Fibroblast of gingiva (primary cell): ENCODE data around the gene SF3B6.
"Not testable (repeated sequence)": the region's sequence is repeated elsewhere in the genome, so short reads cannot be mapped to it uniquely, and the experiment has no call there.

Source experiments
- DNase-seq: peaks from one replicate; pipeline ENCODE4 v3.0.0-alpha.2; 2011; ENCODE audit warnings: low read depth

Gene SF3B6

GRCh38 chr2:24075915-24076848 is at the start of gene SF3B6:
SF3B6 (minus strand) TSS chr2:24076326; CDS start chr2:24076229, 97 bp downstream.
- peak; percentile 97 for DNase-seq

- no peak for DNase-seq
These were observed 47.9 kb upstream of the SF3B6 start for GRCh38 chr2:24123922-24124580.

GRCh38 chr2:24123195-24123921 is 47.2 kb upstream of the SF3B6 start, which contains the start of the genes FAM228B and PFN4:
FAM228B (plus strand) TSS chr2:24123469; CDS start chr2:24124362, 893 bp downstream.
PFN4 (minus strand) TSS chr2:24123334; CDS start chr2:24122535, 799 bp downstream.
- peak; percentile 87 for DNase-seq

DNA sequence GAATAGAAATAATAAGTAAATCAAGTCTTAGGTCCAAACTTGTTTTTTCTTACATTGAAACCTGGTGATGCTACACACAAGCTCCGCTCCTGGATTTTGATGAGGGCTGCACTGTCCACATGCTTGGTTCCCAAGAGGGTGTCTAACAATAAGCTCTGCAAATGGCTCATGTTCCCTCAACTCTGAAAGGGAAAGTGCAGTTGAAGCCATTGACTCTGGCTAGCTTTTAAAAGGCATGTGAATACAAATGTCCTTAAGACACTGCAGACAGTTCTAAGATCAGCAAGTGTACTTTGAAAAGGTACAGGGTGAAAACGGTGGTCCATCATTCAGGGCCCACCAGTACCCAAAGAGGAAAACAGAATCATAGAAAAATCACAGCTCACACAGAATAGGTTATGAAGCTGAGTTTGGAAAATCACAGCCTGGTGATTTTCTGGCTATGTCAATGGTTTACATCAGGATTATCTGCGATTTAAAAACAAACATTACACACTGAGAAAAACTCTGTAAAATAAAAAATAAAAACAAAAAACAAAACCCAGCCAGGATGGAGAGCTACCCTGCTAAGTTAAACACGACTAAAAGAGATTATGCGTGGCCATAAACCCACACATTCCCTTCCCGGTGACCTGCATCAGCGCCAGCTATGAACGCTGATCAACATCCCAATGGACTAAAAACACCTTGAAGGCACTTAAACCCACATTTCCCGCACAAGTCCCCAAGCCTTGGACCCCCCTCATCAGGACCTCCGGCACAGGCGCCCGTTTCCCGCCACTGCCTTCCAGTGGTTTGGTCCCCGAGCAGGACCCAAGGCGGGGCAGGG is 46.5 kb upstream of the SF3B6 start:
- no peak for DNase-seq

- no peak for DNase-seq
These were observed 45.3 kb upstream of the SF3B6 start for GRCh38 chr2:24121469-24121868.

DNA sequence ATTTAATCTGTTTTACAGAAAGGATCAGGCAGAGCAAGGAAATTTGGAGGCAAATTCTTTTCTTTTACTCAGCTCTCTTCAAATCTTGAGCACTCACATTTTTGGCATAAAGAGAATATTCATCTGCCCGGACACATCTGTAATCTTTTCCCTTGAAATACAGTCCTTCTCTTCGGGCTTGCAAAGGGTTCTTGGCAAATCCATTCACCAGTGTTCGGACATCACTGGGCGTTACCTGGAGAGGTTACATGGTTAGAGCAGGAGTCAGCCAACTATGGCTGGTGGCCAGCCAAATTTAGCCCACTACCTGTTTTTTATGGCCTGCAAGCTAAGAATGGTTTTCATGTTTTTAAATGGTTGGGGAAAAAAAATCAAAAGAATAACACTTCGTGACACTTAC is 44.9 kb upstream of the SF3B6 start:
- DNase-seq, result no peak

DNA sequence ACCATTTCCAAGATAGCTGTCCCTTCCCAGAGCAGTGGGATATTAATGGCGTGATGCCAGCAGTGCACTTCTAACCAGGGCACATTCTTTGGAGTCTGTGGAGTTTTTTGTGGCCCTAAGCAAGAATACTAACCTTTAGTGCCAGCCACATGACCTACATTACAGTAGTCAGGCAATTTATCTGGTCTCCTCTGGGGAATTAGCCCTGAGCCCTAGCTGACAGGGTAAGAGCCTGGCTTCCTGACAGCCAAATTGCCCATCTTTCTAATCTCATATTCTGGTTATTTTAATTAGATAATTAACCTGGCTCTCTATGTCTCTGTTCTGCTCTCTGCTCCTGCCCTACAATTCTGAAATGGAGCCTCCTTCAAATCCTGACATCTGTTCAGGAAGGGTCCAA is 41.8 kb upstream of the SF3B6 start:
- DNase-seq, result no peak

DNA sequence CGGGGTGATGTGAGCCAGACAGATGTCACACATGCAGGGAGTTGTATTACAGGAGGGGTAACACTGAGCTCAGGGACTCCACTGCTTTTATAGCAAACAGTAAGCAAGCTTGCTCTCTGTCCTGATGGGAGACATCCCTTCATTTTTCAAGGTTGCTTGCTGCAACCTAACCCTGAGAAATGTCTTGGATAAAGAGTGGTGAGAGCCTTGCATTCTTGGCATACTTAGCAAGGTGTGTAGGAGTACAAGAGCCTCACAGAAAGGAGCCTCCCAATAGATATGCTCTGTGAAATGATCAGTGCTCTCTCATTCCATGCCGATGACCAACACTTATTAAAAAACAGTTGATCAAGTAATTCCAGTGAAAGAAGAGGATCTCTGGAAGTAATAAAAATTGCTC is 38.9 kb upstream of the SF3B6 start:
- no peak for DNase-seq

- no peak for DNase-seq
These were observed 35.3 kb upstream of the SF3B6 start for GRCh38 chr2:24111407-24111901.

GRCh38 chr2:24110660-24111303 is 34.7 kb upstream of the SF3B6 start:
- no peak for DNase-seq

GRCh38 chr2:24109431-24109830 is 33.3 kb upstream of the SF3B6 start:
- not testable (repeated sequence) for DNase-seq

DNA sequence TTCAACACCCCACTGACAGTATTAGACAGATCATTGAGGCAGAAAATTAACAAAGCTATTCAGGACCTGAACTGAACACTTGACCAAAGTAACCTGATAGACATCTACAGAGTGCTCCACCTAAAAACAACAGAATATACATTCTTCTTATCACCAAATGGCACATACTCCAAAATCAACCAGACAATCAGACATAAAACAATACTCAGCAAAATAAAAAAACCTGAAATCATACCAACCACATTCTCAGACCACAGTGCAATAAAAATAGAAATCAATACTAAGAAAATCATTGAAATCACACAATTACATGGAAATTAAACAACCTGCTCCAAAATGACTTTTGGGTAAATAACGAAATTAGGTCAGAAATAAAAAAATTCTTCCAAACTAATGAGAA is 31.2 kb upstream of the SF3B6 start:
- no peak for DNase-seq

DNA sequence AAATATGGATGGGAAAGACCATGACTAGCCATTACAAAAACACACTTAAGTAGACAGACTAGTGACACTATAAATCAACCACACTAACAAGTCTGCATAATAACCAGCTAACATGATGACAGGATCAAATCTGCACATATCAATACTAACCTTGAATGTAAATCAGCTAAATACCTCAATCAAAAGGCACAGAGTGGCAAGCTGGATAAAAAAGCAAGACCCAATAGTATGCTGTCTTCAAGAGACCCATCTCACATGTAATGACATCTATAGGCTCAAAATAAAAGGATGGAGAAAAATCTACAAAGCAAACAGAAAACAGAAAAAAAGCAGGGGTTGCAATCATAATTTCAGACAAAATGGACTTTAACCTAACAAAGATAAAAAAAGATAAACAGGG is 30.7 kb upstream of the SF3B6 start:
- no peak for DNase-seq

- DNase-seq, result no peak
These were observed 29.7 kb upstream of the SF3B6 start for GRCh38 chr2:24105816-24106215.

DNA sequence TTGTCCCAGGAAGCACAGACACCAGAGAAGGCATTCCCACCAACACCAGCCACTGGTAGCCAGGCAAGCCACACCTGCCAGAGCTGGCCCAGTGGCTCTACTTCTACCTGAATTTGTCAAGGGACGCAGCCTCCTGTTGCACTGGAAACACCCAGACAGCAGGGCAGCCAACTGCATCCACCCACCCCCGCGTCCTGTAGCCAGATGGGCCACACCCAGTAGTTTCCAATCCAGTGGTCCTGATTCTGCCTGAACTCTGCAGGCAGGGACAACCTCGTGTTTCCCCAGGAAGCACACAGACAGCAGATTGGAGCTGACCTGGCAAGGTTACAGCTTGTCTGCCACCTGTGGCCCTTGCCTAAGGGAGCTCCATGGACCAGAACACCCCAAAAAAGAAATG is 28.8 kb upstream of the SF3B6 start:
- DNase-seq, result no peak

- DNase-seq, result no peak
These were observed 28.1 kb upstream of the SF3B6 start for GRCh38 chr2:24104110-24104650.

- DNase-seq, result no peak
These were observed 26.6 kb upstream of the SF3B6 start for GRCh38 chr2:24102677-24103076.

GRCh38 chr2:24101992-24102391 is 25.9 kb upstream of the SF3B6 start:
- no peak for DNase-seq

- not testable (repeated sequence) for DNase-seq
These were observed 24.6 kb upstream of the SF3B6 start for GRCh38 chr2:24100732-24101131.

GRCh38 chr2:24095171-24095677 is 19.1 kb upstream of the SF3B6 start:
- DNase-seq, result not testable (repeated sequence)
